Measurements from ENCODE around the gene SGSM2. TPM values are rescaled to one million over a fixed set of nuclear protein-coding genes. Genes with fewer than 3 reads are reported as not detected.

The SGSM2 gene
- total RNA-seq, 1 donor: 37.3 TPM

DNA sequence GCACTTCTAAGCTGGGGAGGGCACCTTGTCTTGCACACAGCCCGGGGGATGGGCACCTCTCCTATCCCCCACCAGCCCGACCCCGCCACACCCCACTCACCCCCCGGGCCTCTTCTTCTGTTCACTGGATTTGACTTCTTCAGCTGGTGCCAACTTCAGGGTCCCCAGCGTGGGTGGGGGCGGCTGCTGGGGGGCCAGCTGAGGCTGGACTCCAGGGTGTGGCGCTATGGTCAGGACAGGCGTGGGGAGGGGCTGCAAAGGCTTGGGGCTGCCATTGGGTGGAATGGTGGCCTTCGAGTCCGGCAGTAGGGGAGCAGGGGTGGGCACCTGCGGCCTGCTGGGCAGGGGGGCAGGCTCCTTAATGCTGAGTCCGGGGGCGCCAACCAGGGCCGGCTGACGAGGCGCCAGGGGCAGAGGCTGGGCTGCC, 57.5 kb downstream of the SGSM2 start:
- Histone ChIP-seq H3K27ac (ENCODE audit: low read depth, low read length) (peak overlapping the region; percentile 99), H2AFZ (ENCODE audit: low read length) (no peak overlapping the region), H3K4me2 (ENCODE audit: insufficient read depth, low read length) (no peak overlapping the region), H3K9me3 (ENCODE audit: low read depth, low read length) (no peaks in the 10 kb centered on the region), H3K79me2 (ENCODE audit: insufficient read depth, low read length) (peaks cover 75% of the 10 kb centered on the region), H3K4me3 (ENCODE audit: insufficient read depth, low read length) (no peak overlapping the region), H3K27me3 (ENCODE audit: insufficient read depth, low read length) (no peaks in the 10 kb centered on the region), H4K20me1 (ENCODE audit: insufficient read depth, low read length) (peaks cover 20% of the 10 kb centered on the region), H3K36me3 (ENCODE audit: insufficient read depth, low read length) (peaks cover 6% of the 10 kb centered on the region), H3K4me1 (ENCODE audit: insufficient read depth, low read length) (peaks cover 55% of the 10 kb centered on the region)
- no peak for TF ChIP-seq CTCF (IDR thresholded peaks at IDR 0.05; ENCODE audit: extremely low read depth, low read depth, low read length)
- DNase-seq (ENCODE audit: insufficient read length, low spot score, missing footprints): no peak

DNA sequence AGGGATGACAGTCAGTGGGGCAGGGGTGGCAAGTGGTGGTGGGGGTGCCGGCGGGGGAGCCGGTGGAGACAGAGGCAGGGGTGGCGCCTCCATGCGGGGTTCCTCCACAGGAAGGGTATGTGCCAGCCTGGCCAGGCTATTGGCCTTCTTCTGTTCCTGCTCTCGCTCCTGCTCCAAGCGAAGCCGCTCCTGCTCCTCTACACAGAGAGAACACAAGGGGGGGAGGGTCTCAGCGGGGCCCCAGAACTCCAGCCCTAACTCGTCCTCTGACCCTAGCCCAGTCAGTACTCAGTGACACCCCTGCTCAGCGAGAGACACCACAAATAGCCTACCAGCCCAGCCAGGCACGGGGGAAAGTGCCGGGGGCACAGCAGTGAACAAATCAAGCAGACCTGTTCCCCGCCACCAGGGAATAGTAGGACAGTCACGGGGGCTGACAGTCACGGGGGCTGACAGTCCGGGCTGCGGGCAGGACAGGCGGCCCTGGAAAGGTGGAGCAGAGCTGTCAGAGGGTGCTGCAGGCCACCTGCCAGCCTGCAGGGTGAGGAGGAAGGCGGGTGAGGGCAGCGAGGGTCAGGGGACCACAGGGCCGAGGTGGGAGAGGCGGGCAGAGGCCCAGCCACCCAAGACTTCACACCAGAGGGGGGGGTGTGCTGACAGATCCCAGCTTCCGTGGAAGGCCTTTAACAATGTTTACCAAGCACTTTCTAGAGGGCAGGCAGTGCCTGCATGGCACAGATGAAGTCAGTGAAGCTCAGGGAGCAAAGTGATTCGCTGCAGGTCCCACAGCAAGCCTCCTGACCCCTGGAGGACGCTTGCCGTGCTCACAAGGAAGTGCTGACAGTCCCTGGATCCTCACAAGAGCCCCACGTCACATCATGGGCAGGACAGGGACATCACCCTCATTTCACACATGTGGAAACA, 58.2 kb downstream of the SGSM2 start:
- H3K4me2 ChIP-seq (ENCODE audit: insufficient read depth, low read length): peak overlapping the region; percentile 80
- no peaks in the 10 kb centered on the region for H3K9me3 ChIP-seq (ENCODE audit: low read depth, low read length)
- peaks cover 15% of the 10 kb centered on the region for H4K20me1 ChIP-seq (ENCODE audit: insufficient read depth, low read length)
- H3K79me2 ChIP-seq (ENCODE audit: insufficient read depth, low read length): peaks cover 73% of the 10 kb centered on the region
- H2AFZ ChIP-seq (ENCODE audit: low read length): no peak overlapping the region
- H3K27me3 ChIP-seq (ENCODE audit: insufficient read depth, low read length): no peaks in the 10 kb centered on the region
- H3K4me3 ChIP-seq (ENCODE audit: insufficient read depth, low read length): peak overlapping the region; percentile 66
- DNase-seq (ENCODE audit: insufficient read length, low spot score, missing footprints): peak; percentile 90
- peak; percentile 35 for TF ChIP-seq CTCF (IDR thresholded peaks at IDR 0.05; ENCODE audit: extremely low read depth, low read depth, low read length)
- peaks cover 52% of the 10 kb centered on the region for H3K4me1 ChIP-seq (ENCODE audit: insufficient read depth, low read length)
- H3K27ac ChIP-seq (ENCODE audit: low read depth, low read length): peak overlapping the region; percentile 89
- H3K36me3 ChIP-seq (ENCODE audit: insufficient read depth, low read length): no peaks in the 10 kb centered on the region

GRCh38 chr17:2396192-2396567, 58.9 kb downstream of the SGSM2 start:
- Histone ChIP-seq H3K36me3 (ENCODE audit: insufficient read depth, low read length) (no peaks in the 10 kb centered on the region), H2AFZ (ENCODE audit: low read length) (no peak overlapping the region), H3K4me1 (ENCODE audit: insufficient read depth, low read length) (peaks cover 48% of the 10 kb centered on the region), H4K20me1 (ENCODE audit: insufficient read depth, low read length) (peaks cover 13% of the 10 kb centered on the region), H3K9me3 (ENCODE audit: low read depth, low read length) (no peaks in the 10 kb centered on the region), H3K4me2 (ENCODE audit: insufficient read depth, low read length) (peak overlapping the region; percentile 80), H3K4me3 (ENCODE audit: insufficient read depth, low read length) (peak overlapping the region; percentile 66), H3K79me2 (ENCODE audit: insufficient read depth, low read length) (peaks cover 69% of the 10 kb centered on the region), H3K27ac (ENCODE audit: low read depth, low read length) (peak overlapping the region; percentile 89), H3K27me3 (ENCODE audit: insufficient read depth, low read length) (no peaks in the 10 kb centered on the region)
- DNase-seq (ENCODE audit: insufficient read length, low spot score, missing footprints): no peak
- TF ChIP-seq CTCF (IDR thresholded peaks at IDR 0.05; ENCODE audit: extremely low read depth, low read depth, low read length): peak; percentile 2

DNA sequence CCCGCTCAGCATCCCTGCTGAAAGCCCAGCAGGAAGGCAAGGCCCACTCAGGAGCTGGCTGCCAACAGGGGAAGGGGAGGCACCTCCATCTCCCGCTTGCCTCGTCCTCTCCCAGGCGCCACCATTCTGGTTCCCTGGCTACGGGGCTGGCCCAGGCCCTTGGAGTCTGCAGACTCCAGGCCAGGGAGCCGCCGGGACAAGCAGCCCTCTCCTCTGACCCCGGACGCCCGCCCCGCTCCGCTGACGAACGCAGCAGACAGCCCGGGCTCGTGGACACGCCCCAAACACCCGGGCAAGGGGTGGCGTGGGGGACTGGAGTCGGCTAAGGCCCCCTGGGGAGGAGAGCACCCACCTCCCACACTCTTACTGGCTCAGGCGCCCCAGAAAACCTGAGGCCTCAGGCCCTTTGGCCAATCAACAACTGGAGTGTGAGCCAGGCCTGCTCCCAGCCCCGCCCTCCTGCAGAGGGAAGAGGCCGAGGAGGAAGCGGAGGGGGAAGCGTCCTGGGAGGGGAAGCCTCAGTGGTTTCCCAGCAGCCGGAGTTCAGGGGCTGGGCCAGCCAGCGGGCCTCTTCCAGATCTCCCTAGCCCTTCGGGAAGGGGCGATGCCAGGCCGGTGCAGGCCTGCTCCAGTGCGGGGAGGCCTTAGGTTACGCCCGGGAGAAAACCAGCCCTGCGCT, 59.4 kb downstream of the SGSM2 start:
- Histone ChIP-seq H3K36me3 (ENCODE audit: insufficient read depth, low read length) (no peaks in the 10 kb centered on the region), H2AFZ (ENCODE audit: low read length) (no peak overlapping the region), H3K27me3 (ENCODE audit: insufficient read depth, low read length) (no peaks in the 10 kb centered on the region), H3K79me2 (ENCODE audit: insufficient read depth, low read length) (peaks cover 63% of the 10 kb centered on the region), H3K9me3 (ENCODE audit: low read depth, low read length) (no peaks in the 10 kb centered on the region), H3K27ac (ENCODE audit: low read depth, low read length) (peak overlapping the region; percentile 89), H3K4me3 (ENCODE audit: insufficient read depth, low read length) (peak overlapping the region; percentile 66), H3K4me1 (ENCODE audit: insufficient read depth, low read length) (peaks cover 43% of the 10 kb centered on the region), H4K20me1 (ENCODE audit: insufficient read depth, low read length) (peaks cover 8% of the 10 kb centered on the region), H3K4me2 (ENCODE audit: insufficient read depth, low read length) (peak overlapping the region; percentile 80)
- peak; percentile 99 for DNase-seq (ENCODE audit: insufficient read length, low spot score, missing footprints)
- TF ChIP-seq CTCF (IDR thresholded peaks at IDR 0.05; ENCODE audit: extremely low read depth, low read depth, low read length): no peak
